PC-3 (cell line): ENCODE measurements around the gene STK32C. TPM values are rescaled to one million over a fixed set of nuclear protein-coding genes. Genes with fewer than 3 reads are reported as not detected.

Experiments used
- ATAC-seq: fragments of 200-7000 bp; cut with Tn5 transposase; 2 replicates; pipeline ENCODE4 v1.9.1; 2020; ENCODE audit warnings: mild to moderate bottlenecking, moderate library complexity
- BruUV-seq: library from RNA; stranded (reverse); fragments of 400-500 nt; replicated peaks from 2 replicates; lab custom pipeline; 2021; lab: Mats Ljungman, UMichigan
- CTCF ChIA-PET: fragments of 300-600 bp; sonication (Branson Sonifier 250); formaldehyde crosslinking; loops from one replicate; lab custom pipeline; 2022; ENCODE audit warnings: antibody characterized with exemption; lab: Charles Lee
- POLR2A ChIA-PET: fragments of 300-600 bp; sonication (Branson Sonifier 250); formaldehyde crosslinking; loops from one replicate; lab custom pipeline; 2022; ENCODE audit warnings: antibody characterized with exemption; ENCODE audit not compliant: unreplicated experiment; lab: Charles Lee
- DNase-seq: peaks from one replicate; pipeline ENCODE4 v3.0.0-alpha.2; 2015
- H2AFZ ChIP-seq: fragments of 300-600 bp; sonication (generic); 2 replicates; pipeline ENCODE4 v1.6.0; 2016; ENCODE audit warnings: antibody characterized with exemption, low read length
- H3F3A ChIP-seq: fragments of 300-600 bp; sonication (generic); one replicate; pipeline ENCODE4 v1.6.0; 2017; ENCODE audit warnings: antibody characterized with exemption, low read length, control low read depth, mild to moderate bottlenecking; ENCODE audit not compliant: unreplicated experiment
- H3K27ac ChIP-seq: fragments of 300-600 bp; sonication (generic); 2 replicates; pipeline ENCODE4 v1.5.1; 2016; ENCODE audit warnings: mild to moderate bottlenecking, low read length
- H3K27me3 ChIP-seq: fragments of 300-600 bp; sonication (generic); 2 replicates; pipeline ENCODE4 v1.6.1; 2016; ENCODE audit warnings: low read length, mixed read lengths
- H3K36me3 ChIP-seq: fragments of 300-600 bp; sonication (generic); 2 replicates; pipeline ENCODE4 v1.6.1; 2016; ENCODE audit warnings: low read depth, mixed run types, low read length, mixed read lengths
- H3K4me1 ChIP-seq: fragments of 300-600 bp; sonication (generic); 2 replicates; pipeline ENCODE4 v1.5.1; 2016; ENCODE audit warnings: low read length; ENCODE audit not compliant: insufficient read depth
- H3K4me2 ChIP-seq: fragments of 300-600 bp; sonication (generic); 2 replicates; pipeline ENCODE4 v1.6.0; 2016; ENCODE audit warnings: low read length
- H3K4me3 ChIP-seq: fragments of 300-600 bp; sonication (generic); 2 replicates; pipeline ENCODE4 v1.5.1; 2016; ENCODE audit warnings: mild to moderate bottlenecking, low read length, mixed read lengths
- H3K79me2 ChIP-seq: fragments of 300-600 bp; sonication (generic); 2 replicates; pipeline ENCODE4 v1.6.1; 2017; ENCODE audit warnings: low read length, mixed read lengths
- H3K9ac ChIP-seq: fragments of 300-600 bp; sonication (generic); 2 replicates; pipeline ENCODE4 v1.6.0; 2016; ENCODE audit warnings: mild to moderate bottlenecking, low read length
- H3K9me2 ChIP-seq: fragments of 300-600 bp; sonication (generic); replicated peaks from 2 replicates; pipeline ENCODE4 v1.6.1; 2016; ENCODE audit warnings: mixed run types, low read length, mixed read lengths
- H3K9me3 ChIP-seq: fragments of 300-600 bp; sonication (generic); 2 replicates; pipeline ENCODE4 v1.6.1; 2016; ENCODE audit warnings: low read length, mixed read lengths
- H4K20me1 ChIP-seq: fragments of 300-600 bp; sonication (generic); 2 replicates; pipeline ENCODE4 v1.6.1; 2016; ENCODE audit warnings: low read length, mixed read lengths
- CTCF ChIP-seq: fragments of 300-600 bp; sonication (generic); conservative IDR thresholded peaks from 2 replicates; pipeline ENCODE4 v1.5.1; 2017; ENCODE audit warnings: antibody characterized with exemption, low read depth, mild to moderate bottlenecking, low read length
- EZH2 ChIP-seq: fragments of 300-600 bp; sonication (generic); IDR thresholded peaks from one replicate; pipeline ENCODE4 v1.6.1; 2017; ENCODE audit warnings: antibody characterized with exemption, mild to moderate bottlenecking, low read length; ENCODE audit not compliant: unreplicated experiment
- EZH2phosphoT487 ChIP-seq: fragments of 300-600 bp; sonication (generic); IDR thresholded peaks from 2 replicates; pipeline ENCODE4 v1.6.1; 2018; ENCODE audit warnings: mild to moderate bottlenecking, antibody characterized with exemption, low read length, borderline replicate concordance
- intact Hi-C: fragments of 100-400 bp; cut with micrococcal nuclease; formaldehyde crosslinking; loops from 2 replicates; pipeline ENCODE4 v1.9.0; 2023
- total RNA-seq: library from RNA; depleted of rRNA; stranded (reverse); fragments of >200 nt; gene quantifications from 2 replicates; pipeline ENCODE4 v1.2.3, GENCODE V29; 2014

Gene STK32C
- total RNA-seq, 1 experiment from 2014 or later: 28.3 TPM

DNA sequence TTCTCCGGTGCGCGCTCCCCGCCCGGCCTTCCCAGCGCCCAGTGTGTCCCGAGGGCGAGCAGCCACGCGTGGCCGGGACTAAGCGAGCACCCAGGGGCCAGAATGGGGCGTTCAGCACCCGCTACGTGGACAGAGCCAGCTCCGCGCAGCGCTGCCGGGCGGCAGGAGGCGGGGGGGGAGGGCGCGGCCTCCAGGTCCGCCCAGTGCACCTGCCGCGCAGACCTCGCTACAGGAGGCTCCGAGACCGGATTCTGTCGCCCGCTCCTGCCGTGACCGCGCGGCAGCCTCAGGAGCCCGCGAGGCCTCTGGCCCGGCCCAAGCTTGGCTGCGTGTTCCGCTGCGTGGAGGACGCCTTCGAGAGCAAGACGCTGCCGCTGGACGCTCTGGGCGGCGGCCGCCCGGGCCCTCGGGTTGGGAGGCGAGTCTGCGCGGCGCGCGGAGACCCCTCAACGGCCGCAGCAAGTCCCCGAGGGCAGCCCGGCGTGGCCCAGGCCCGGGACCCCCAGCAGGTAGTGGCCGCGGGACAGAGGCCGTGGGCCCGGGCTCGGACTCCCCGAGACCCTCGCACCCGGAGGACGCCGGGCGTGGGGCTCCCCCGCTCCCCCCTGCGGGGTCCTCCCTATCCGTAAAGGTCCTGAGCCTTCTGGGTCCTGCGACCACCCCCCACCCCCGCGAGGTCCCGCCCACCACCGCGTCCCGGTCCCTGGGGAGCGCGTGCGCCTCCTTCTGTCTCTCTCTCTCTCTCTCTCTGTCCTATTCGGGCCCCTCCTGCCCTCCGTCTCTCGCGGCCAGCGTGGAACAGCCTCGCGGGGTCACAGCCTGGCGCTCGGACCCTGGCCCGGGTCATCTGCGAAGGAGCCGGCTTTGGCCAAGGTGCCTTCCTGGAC lies 121.9 kb downstream of the STK32C start:
- H3K79me2 ChIP-seq: no peaks in the 10 kb centered on the region
- intact Hi-C loops: no loop called here
- H2AFZ ChIP-seq: 0 out of 2 replicates have a peak overlapping the region, but pooled peaks have one; percentile 42
- POLR2A ChIA-PET: no interaction called here
- ATAC-seq (peak; percentile 73), DNase-seq (peak; percentile 66)
- H3K9me2 ChIP-seq: no peaks in the 10 kb centered on the region
- H3K4me1 ChIP-seq: peaks cover 3% of the 10 kb centered on the region; the same call in 1 of the 2 replicates
- H3F3A ChIP-seq: no peaks in the 10 kb centered on the region
- no peaks in the 10 kb centered on the region for H4K20me1 ChIP-seq
- peak overlapping the region; percentile 85 for H3K4me2 ChIP-seq
- H3K36me3 ChIP-seq: no peaks in the 10 kb centered on the region
- CTCF ChIA-PET: no interaction called here
- H3K27ac ChIP-seq: no peak overlapping the region
- BruUV-seq: no TSS peak
- H3K27me3 ChIP-seq: no peaks in the 10 kb centered on the region
- H3K4me3 ChIP-seq: peak overlapping the region; percentile 59
- no peaks in the 10 kb centered on the region for H3K9me3 ChIP-seq
- TF ChIP-seq EZH2 (no peak), CTCF (no peak), EZH2phosphoT487 (no peak)
- no peak overlapping the region for H3K9ac ChIP-seq

- ATAC-seq: no peak
- Histone ChIP-seq H2AFZ (no peak overlapping the region), H3K36me3 (no peaks in the 10 kb centered on the region), H4K20me1 (no peaks in the 10 kb centered on the region), H3K9me3 (no peaks in the 10 kb centered on the region), H3K27ac (no peak overlapping the region), H3K4me1 (peaks cover 5% of the 10 kb centered on the region), H3K27me3 (no peaks in the 10 kb centered on the region), H3K9ac (no peak overlapping the region), H3F3A (no peaks in the 10 kb centered on the region), H3K4me3 (no peak overlapping the region), H3K9me2 (no peaks in the 10 kb centered on the region), H3K79me2 (no peaks in the 10 kb centered on the region), H3K4me2 (no peak overlapping the region)
- no peak for TF ChIP-seq EZH2
- no peak for TF ChIP-seq EZH2phosphoT487
- no peak for TF ChIP-seq CTCF
- DNase-seq: no peak
- no TSS peak for BruUV-seq
- CTCF ChIA-PET: no interaction called here
- POLR2A ChIA-PET: no interaction called here
- intact Hi-C loops: no loop called here
These were observed 122.7 kb downstream of the STK32C start for GRCh38 chr10:132184816-132185593.
